Ascending aorta (tissue), 2 donors: ENCODE results near the gene RBM33. TPM values are rescaled to one million over a fixed set of nuclear protein-coding genes. Genes with fewer than 3 reads are reported as not detected.

Experiments used
- DNase-seq, 2 donors: peaks; one replicate each; pipeline ENCODE4 v3.0.0-alpha.2; 2019; ENCODE audit warnings: low spot score in 2 of 2
- H3K27ac ChIP-seq, 2 donors: fragments of 200-600 bp; sonication (generic); one replicate each; pipeline ENCODE4 v1.5.1; 2016 to 2017; ENCODE audit warnings: mild to moderate bottlenecking in 1 of 2
- H3K27me3 ChIP-seq: fragments of 200-600 bp; sonication (generic); one replicate; pipeline ENCODE4 v1.5.1; 2017
- H3K36me3 ChIP-seq, 2 donors: fragments of 200-600 bp; sonication (generic); one replicate each; pipeline ENCODE4 v1.5.1; 2016
- H3K4me1 ChIP-seq, 2 donors: fragments of 200-600 bp; sonication (generic); one replicate each; pipeline ENCODE4 v1.5.1; 2016 to 2017; ENCODE audit warnings: mild to moderate bottlenecking in 1 of 2
- H3K4me3 ChIP-seq, 2 donors: fragments of 200-600 bp; sonication (generic); one replicate each; pipeline ENCODE4 v1.5.1; 2016 to 2017; ENCODE audit warnings: mild to moderate bottlenecking in 1 of 2
- H3K9me3 ChIP-seq, 2 donors: fragments of 200-600 bp; sonication (generic); one replicate each; pipeline ENCODE4 v1.5.1; 2016
- intact Hi-C: fragments of 100-400 bp; cut with DNase I; formaldehyde crosslinking; loops from one replicate; pipeline ENCODE4 v1.15.1; 2023
- total RNA-seq: library from RNA; depleted of rRNA; stranded (reverse); fragments of >200 nt; gene quantifications from one replicate; pipeline ENCODE4 v1.1.0, GENCODE V29; 2016
- TF ChIP-seq, protein P1 (sequence below), 3 experiments: fragments of 200-600 bp in 2 of 3; fragments of 450-650 bp in 1 of 3; sonication (generic) in 2 of 3; IDR thresholded peaks; one replicate each; pipeline ENCODE4 v1.5.1; 2016 to 2019; ENCODE audit warnings: antibody characterized with exemption in 3 of 3, mild to moderate bottlenecking in 1 of 3, moderate library complexity in 1 of 3

The RBM33 gene
- total RNA-seq, 1 donor from 2014 or later, result 44.2 TPM

DNA sequence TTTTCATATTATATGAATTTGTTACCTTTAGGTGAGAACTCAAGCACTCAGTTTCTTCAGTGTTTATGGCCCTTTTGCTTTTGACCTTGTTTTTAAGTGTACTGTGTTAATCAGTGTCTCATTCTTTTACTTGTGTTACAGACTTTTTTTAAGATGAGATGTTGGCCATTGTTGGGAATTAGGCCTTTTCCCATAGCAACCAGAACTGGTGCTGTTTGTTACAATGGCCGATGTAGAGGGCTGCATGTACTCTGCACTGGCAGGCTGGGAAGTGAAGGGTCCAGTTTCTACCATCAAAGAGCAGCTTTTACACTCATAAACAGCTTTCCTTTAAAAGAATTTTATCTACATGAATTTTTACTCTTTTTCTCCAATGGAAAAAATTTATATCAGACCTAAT is 102.7 kb downstream of the RBM33 start:
- TF ChIP-seq, protein P1, sequence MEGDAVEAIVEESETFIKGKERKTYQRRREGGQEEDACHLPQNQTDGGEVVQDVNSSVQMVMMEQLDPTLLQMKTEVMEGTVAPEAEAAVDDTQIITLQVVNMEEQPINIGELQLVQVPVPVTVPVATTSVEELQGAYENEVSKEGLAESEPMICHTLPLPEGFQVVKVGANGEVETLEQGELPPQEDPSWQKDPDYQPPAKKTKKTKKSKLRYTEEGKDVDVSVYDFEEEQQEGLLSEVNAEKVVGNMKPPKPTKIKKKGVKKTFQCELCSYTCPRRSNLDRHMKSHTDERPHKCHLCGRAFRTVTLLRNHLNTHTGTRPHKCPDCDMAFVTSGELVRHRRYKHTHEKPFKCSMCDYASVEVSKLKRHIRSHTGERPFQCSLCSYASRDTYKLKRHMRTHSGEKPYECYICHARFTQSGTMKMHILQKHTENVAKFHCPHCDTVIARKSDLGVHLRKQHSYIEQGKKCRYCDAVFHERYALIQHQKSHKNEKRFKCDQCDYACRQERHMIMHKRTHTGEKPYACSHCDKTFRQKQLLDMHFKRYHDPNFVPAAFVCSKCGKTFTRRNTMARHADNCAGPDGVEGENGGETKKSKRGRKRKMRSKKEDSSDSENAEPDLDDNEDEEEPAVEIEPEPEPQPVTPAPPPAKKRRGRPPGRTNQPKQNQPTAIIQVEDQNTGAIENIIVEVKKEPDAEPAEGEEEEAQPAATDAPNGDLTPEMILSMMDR (IDR thresholded peaks at IDR 0.05), result no peak
- Histone ChIP-seq H3K4me1 (peaks cover 0 to 3% of the 10 kb centered on the region in 2 donors), H3K27me3 (no peaks in the 10 kb centered on the region), H3K36me3 (peaks cover 19 to 42% of the 10 kb centered on the region in 2 donors), H3K9me3 (no peaks in the 10 kb centered on the region), H3K4me3 (no peak overlapping the region), H3K27ac (no peak overlapping the region)
- intact Hi-C loops, result no loop called here
- DNase-seq, result no peak

DNA sequence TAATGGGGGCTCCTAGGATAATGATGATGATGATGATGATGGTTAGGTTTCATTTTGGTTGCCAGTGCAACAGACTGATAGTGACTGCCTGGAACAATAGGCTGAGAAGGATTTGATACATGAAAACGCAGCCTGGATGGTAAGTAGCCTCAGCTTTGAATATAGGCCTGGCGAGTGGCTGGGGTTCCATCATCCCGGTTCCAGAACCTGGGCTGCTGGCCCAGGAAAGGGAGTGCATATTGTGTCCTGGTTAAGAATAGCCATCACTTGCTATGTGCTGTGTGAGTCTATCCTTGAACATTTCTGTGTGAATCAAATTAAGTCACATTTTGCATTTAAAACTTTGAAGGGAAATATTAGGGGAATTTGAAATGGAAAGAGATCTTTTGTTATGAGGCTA is 105.1 kb downstream of the RBM33 start:
- TF ChIP-seq, protein P1 (IDR thresholded peaks at IDR 0.05), result no peak

DNA sequence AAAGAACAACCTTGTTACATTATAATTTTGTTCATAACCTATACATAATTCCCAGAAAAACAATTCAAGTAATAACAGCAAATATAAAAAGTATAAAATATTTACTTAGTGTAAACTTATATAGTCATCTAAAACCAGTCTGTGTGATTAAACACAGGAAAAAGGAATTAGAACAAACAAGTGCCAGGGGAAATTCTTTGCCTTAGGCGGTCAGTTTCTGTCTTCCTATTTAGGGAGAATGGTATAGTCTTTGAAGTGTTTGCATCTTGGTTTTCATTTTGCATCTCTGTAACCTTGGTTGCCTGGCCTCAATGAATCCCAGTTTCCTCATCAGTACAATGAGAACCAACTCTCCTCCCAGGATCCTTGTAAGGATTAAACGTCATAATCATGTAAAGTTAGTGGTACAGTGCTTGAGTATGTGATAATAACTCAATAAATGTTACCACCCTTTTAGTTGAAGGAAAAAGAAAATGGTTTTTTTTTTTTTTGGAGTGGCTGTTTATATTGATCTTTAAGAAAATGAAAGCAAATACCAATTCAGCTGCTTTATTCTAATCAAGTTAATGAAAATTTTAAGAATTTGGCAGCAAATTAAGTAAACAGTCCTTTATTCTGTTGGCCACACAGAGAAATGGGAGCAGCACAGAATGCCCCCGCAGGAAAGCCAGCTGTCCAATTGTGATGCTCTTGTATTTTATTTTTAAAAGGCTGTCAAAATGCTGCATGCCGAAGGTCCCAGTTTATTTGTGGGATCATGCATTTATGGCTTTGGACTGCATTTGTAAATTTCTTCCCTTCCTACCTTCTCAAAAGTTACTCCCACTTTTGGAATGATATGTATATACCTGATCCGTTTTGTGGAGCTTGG is 106.0 kb downstream of the RBM33 start:
- H3K27ac ChIP-seq, result no peak overlapping the region
- H3K9me3 ChIP-seq, result no peaks in the 10 kb centered on the region
- no peak for DNase-seq
- no peaks in the 10 kb centered on the region for H3K27me3 ChIP-seq
- H3K36me3 ChIP-seq, result peaks cover 3 to 12% of the 10 kb centered on the region in 2 donors
- TF ChIP-seq, protein P1 (IDR thresholded peaks at IDR 0.05), result no peak
- no peak overlapping the region for H3K4me3 ChIP-seq
- intact Hi-C loops, result no loop called here
- H3K4me1 ChIP-seq, result peaks cover 0 to 14% of the 10 kb centered on the region in 2 donors

More for the DNA sequence above, 105.1 kb downstream of the RBM33 start:
- peaks cover 0 to 14% of the 10 kb centered on the region in 2 donors for H3K4me1 ChIP-seq
- no peak overlapping the region for H3K4me3 ChIP-seq
- H3K27ac ChIP-seq, result no peak overlapping the region
- DNase-seq, result no peak
- H3K27me3 ChIP-seq, result no peaks in the 10 kb centered on the region
- H3K36me3 ChIP-seq, result peaks cover 12 to 21% of the 10 kb centered on the region in 2 donors
- H3K9me3 ChIP-seq, result no peaks in the 10 kb centered on the region
- intact Hi-C loops, result no loop called here

DNA sequence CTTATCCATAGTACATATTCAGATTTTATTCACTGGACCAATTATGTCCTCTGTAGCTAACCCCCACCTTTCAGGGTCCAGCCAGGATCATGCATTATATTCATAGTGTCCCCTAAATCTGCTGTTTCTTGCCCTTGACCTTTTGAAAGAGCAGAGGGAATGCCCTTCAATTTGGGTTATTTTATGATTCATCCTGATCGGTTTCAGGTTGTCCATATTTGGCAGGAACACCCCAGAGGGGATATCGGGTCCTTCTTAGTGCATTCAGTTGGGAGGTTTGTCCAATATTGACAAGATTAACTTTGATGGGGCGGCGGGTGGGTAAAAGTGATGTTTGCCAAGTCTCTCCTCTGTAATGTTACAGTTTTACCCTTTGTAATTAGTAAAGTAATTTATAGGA is 106.9 kb downstream of the RBM33 start:
- intact Hi-C loops, result no loop called here
- no peaks in the 10 kb centered on the region for H3K9me3 ChIP-seq
- H3K27ac ChIP-seq, result no peak overlapping the region
- H3K36me3 ChIP-seq, result peaks cover 0 to 3% of the 10 kb centered on the region in 2 donors
- no peaks in the 10 kb centered on the region for H3K27me3 ChIP-seq
- DNase-seq, result no peak
- TF ChIP-seq, protein P1 (IDR thresholded peaks at IDR 0.05), result no peak
- peaks cover 0 to 14% of the 10 kb centered on the region in 2 donors for H3K4me1 ChIP-seq
- no peak overlapping the region for H3K4me3 ChIP-seq

DNA sequence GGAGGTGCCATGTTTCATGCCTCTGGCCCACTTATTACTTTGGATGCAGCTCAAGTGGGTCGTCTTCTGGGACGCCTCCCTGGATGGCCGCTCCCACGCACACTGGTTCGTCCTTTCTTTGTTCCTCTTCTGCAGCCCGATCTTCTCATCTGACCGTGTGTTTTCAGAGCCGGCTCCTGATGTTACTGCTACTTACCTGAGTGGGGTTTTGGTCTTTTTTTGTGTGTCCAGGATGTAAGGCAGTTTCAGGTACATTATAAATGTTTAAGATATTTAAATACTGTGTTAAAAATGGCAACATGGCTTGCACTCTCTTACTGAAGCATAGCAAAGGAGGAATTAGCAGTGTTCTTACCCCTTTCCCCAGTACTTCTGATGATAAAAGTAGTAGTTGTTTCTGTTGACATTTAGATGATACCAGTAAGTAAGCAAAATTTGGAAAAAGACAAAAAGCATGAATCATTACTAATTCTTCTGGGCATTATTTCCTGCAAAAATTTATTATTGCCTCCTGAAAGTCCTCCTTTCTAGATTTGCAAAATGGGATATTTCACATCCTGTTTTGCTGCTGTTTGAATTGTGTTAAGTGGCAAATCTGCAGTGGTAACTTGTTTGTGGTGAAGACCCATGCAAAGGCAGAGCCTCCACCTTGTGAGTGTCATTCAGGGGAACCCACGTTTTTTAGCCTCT is 108.4 kb downstream of the RBM33 start:
- intact Hi-C loops, result no loop called here
- H3K36me3 ChIP-seq, result no peaks in the 10 kb centered on the region
- TF ChIP-seq, protein P1 (IDR thresholded peaks at IDR 0.05), result no peak
- no peak overlapping the region for H3K4me3 ChIP-seq
- no peaks in the 10 kb centered on the region for H3K9me3 ChIP-seq
- no peaks in the 10 kb centered on the region for H3K27me3 ChIP-seq
- DNase-seq, result no peak
- H3K4me1 ChIP-seq, result peaks cover 0 to 14% of the 10 kb centered on the region in 2 donors
- no peak overlapping the region for H3K27ac ChIP-seq
